Thyroid gland (tissue), 4 donors: ENCODE results near the gene ABHD14A. TPM values are rescaled to one million over a fixed set of nuclear protein-coding genes. Genes with fewer than 3 reads are reported as not detected.

ENCODE experiments used
- DNase-seq, 2 donors: peaks; one replicate each; pipeline ENCODE4 v3.0.0-alpha.2; 2019
- H3K27ac ChIP-seq, 3 donors: fragments of 200-600 bp; sonication (generic); 1 replicate in 2 of 3; 2 replicates in 1 of 3; pipeline ENCODE4 v1.5.1; 2016 to 2019; ENCODE audit warnings: mild to moderate bottlenecking in 1 of 3, moderate library complexity in 1 of 3
- H3K27me3 ChIP-seq: fragments of 200-600 bp; sonication (generic); one replicate; pipeline ENCODE4 v1.5.1; 2019
- H3K36me3 ChIP-seq, 2 donors: fragments of 200-600 bp; sonication (generic); one replicate each; pipeline ENCODE4 v1.5.1; 2016 to 2019
- H3K4me1 ChIP-seq, 2 donors: fragments of 200-600 bp; sonication (generic); one replicate each; pipeline ENCODE4 v1.5.1; 2017 to 2019
- H3K4me3 ChIP-seq, 3 donors: fragments of 200-600 bp; sonication (generic); replicated peaks in 1 of 3; 1 replicate in 2 of 3; 2 replicates in 1 of 3; pipeline ENCODE4 v1.5.1; 2016; ENCODE audit warnings: mild to moderate bottlenecking in 1 of 3
- H3K9me3 ChIP-seq: fragments of 200-600 bp; sonication (generic); one replicate; pipeline ENCODE4 v1.5.1; 2017
- POLR2A ChIP-seq, 2 donors: fragments of 450-650 bp; IDR thresholded peaks; one replicate each; pipeline ENCODE4 v1.6.1; 2017; ENCODE audit warnings: antibody characterized with exemption in 2 of 2, mild to moderate bottlenecking in 2 of 2, moderate library complexity in 1 of 2
- WGBS, 2 donors: methylation state at CpG; one replicate each; pipeline ENCODE4 v1.1.5; 2017; 5-methylcytosine and 5-hydroxymethylcytosine counted together
- intact Hi-C: fragments of 100-400 bp; cut with DNase I; formaldehyde crosslinking; loops from one replicate; pipeline ENCODE4 v1.15.1; 2023
- total RNA-seq, 4 donors: library from RNA; depleted of rRNA; stranded (reverse); fragments of >200 nt; gene quantifications; one replicate each; pipeline ENCODE4 v1.2.3, GENCODE V29; 2016
- TF ChIP-seq, protein P1 (sequence below), 6 experiments: fragments of 200-600 bp in 3 of 6; fragments of 450-650 bp in 3 of 6; sonication (generic) in 3 of 6; IDR thresholded peaks; one replicate each; pipeline ENCODE4 v1.5.1; 2016 to 2019; ENCODE audit warnings: antibody characterized with exemption in 6 of 6, mild to moderate bottlenecking in 2 of 6, inconsistent platforms in 1 of 6, moderate library complexity in 1 of 6

Gene ABHD14A
- total RNA-seq, 4 donors from 2014 or later, result 20.0 to 91.9 (median 49.3) TPM

DNA sequence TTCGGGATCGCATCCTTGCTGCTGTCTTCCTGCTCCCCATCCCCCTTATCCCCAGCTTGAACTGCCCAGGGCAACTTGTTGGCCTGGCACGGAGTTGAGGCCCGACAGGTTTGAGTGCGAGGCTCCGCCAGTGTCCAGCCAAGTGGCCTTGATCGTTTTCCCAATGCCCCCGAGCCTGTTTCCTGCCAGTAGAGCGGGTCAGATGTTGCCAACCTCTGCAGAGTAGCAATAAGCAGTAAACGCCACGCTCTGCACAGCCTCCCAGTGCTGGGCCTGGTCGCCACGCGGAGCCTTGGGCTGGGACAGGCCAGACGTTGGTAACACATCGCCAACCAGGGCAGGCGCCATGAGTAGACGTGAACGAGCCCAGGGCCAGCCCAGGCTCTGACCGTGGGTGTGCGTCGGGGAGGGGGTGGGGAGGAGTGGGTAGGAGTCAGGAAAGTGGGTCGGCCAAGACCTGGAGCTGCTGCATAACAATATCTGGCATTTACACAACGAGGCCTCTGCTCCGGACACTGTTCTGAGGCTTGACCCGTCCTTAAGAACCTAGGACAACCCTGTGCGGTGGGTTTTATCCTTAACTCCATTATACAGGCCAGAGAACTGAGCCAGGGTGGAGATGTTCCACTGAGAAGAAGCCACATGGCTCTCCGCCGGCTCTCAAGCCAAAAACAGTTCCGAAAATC lies 444 bp upstream of the ABHD14A start:
- peak overlapping the region; percentile 83 to 93 (median 86) for H3K27ac ChIP-seq
- DNase-seq, result peak in 1 of 2 donors; percentile 49
- H3K27me3 ChIP-seq, result no peaks in the 10 kb centered on the region
- intact Hi-C loops, result loop anchor here (10.0 kb wide), 1 partner anchor 590 kb away; the partner anchor contains the start of gene MANF
- TF ChIP-seq, protein P1, sequence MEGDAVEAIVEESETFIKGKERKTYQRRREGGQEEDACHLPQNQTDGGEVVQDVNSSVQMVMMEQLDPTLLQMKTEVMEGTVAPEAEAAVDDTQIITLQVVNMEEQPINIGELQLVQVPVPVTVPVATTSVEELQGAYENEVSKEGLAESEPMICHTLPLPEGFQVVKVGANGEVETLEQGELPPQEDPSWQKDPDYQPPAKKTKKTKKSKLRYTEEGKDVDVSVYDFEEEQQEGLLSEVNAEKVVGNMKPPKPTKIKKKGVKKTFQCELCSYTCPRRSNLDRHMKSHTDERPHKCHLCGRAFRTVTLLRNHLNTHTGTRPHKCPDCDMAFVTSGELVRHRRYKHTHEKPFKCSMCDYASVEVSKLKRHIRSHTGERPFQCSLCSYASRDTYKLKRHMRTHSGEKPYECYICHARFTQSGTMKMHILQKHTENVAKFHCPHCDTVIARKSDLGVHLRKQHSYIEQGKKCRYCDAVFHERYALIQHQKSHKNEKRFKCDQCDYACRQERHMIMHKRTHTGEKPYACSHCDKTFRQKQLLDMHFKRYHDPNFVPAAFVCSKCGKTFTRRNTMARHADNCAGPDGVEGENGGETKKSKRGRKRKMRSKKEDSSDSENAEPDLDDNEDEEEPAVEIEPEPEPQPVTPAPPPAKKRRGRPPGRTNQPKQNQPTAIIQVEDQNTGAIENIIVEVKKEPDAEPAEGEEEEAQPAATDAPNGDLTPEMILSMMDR (IDR thresholded peaks at IDR 0.05), result peak in 2 of 6 experiments; percentile 12 to 36
- no peak for TF ChIP-seq POLR2A (IDR thresholded peaks at IDR 0.05)
- H3K9me3 ChIP-seq, result no peaks in the 10 kb centered on the region
- H3K4me1 ChIP-seq, result peaks cover 16 to 29% of the 10 kb centered on the region in 2 donors
- peak overlapping the region; percentile 6 to 46 (median 35) for H3K4me3 ChIP-seq
- H3K36me3 ChIP-seq, result no peaks in the 10 kb centered on the region
- whole genome bisulfite sequencing, 2 donors, result 24 to 26% methylated on average over 19 to 23 of the region's 30 CpGs

DNA sequence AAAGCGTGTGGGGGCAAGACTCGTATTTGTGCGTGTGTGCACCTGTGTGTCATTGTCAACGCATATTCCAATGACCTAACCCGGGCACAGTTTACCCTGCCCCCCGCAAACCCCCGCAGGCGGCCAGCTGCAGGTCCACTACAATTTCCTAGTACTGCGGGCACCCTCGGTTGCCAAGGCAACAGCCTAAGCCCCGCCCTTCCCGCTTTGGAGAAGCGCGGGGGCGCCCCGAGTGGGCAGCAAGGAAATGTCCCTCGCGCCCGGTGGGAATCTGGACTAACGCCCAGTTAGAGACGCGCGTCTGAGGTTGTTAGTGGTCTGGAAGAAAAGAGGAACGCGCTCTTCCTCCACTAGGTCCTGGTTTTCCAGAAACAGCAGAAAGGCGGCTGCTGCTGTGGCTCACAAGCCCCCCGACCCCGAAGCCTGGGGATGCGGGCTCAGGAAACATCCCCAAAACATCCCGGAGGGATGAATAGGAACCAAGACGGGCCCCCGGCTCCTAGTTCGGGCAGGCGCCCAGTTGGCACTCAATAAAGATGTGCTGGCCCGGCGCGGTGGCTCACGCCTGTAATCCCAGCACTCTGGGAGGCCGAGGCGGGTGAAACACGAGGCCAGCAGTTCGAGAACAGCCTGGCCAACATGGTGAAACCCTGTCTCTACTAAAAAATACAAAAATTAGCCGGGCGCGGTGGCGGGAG lies 1.1 kb downstream of the ABHD14A start:
- 44 to 47% methylated on average over 39 of the region's 46 CpGs for WGBS, 2 donors
- peak; percentile 73 to 82 for DNase-seq
- Histone ChIP-seq H3K4me1 (peaks cover 16 to 29% of the 10 kb centered on the region in 2 donors), H3K36me3 (no peaks in the 10 kb centered on the region), H3K4me3 (peak overlapping the region in 1 of 3 donors; percentile 46), H3K27me3 (no peaks in the 10 kb centered on the region), H3K9me3 (no peaks in the 10 kb centered on the region), H3K27ac (peak overlapping the region; percentile 13 to 86 (median 42))
- intact Hi-C loops, result loop anchor here (5.0 to 10.0 kb wide), 2 partner anchors 34 to 591 kb away; partner anchors contain the start of genes MANF, PARP3 and RRP9
- TF ChIP-seq, protein P1 (IDR thresholded peaks at IDR 0.05), result no peak
- no peak for TF ChIP-seq POLR2A (IDR thresholded peaks at IDR 0.05)

DNA sequence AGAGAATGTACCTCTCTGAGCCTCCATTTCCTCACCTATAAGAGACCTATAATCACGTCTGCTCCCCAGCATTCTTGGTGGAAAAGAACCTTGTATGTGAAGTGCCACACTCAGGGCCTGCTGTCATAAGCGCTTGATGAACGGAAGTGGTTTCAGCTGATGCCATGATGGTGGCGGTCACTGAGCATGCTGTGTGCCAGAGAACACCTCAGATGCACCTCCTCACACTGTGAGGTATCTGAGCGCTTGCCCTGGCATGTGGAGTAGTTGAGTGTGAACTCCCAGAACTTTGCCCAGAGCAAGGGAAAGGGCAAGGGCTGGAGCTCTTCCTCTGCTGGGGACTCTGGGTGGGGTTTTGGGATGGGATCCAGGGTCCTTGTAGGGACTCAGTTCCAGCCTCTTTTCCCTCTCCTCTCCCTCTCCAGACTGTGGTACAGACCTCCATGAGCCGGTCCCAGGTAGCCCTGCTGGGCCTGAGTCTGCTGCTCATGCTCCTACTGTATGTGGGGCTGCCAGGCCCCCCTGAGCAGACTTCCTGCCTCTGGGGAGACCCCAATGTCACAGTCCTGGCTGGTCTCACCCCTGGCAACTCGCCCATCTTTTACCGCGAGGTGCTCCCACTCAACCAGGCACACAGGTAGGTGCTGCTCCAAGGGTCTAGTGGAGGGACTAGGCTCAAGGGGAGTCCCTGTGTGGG lies 2.7 kb downstream of the ABHD14A start:
- DNase-seq, result no peak
- H3K4me1 ChIP-seq, result peaks cover 24 to 36% of the 10 kb centered on the region in 2 donors
- no peak overlapping the region for H3K27ac ChIP-seq

DNA sequence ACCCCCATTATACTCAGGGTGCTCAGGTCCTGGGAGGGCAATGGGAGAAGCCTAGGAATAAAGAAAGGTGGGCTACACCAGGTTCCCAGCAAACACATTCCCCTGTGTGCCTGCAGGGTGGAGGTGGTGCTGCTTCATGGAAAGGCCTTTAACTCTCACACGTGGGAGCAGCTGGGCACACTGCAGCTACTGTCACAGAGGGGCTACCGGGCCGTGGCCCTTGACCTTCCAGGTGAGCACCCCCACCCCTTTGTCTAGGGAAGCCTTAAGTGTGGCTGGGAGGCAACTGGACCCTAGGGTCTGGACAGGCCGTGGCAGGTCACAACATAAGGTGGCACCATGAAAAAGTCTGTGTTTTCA lies 3.3 kb downstream of the ABHD14A start:
- Histone ChIP-seq H3K4me3 (no peak overlapping the region), H3K27ac (no peak overlapping the region), H3K36me3 (no peaks in the 10 kb centered on the region), H3K27me3 (no peaks in the 10 kb centered on the region), H3K9me3 (no peaks in the 10 kb centered on the region), H3K4me1 (peaks cover 26 to 30% of the 10 kb centered on the region in 2 donors)
- intact Hi-C loops, result loop anchor here (5.0 to 10.0 kb wide), 2 partner anchors 36 to 593 kb away; partner anchors contain the start of genes MANF, PARP3 and RRP9
- no peak for TF ChIP-seq POLR2A (IDR thresholded peaks at IDR 0.05)
- TF ChIP-seq, protein P1 (IDR thresholded peaks at IDR 0.05), result no peak
- DNase-seq, result no peak
- WGBS, 2 donors, result 77 to 80% methylated on average over 4 of the region's 4 CpGs

More for the DNA sequence above, 2.7 kb downstream of the ABHD14A start:
- 76 to 88% methylated on average over 7 to 8 of the region's 9 CpGs for WGBS, 2 donors
- H3K9me3 ChIP-seq, result no peaks in the 10 kb centered on the region
- no peaks in the 10 kb centered on the region for H3K36me3 ChIP-seq
- no peak for TF ChIP-seq POLR2A (IDR thresholded peaks at IDR 0.05)
- TF ChIP-seq, protein P1 (IDR thresholded peaks at IDR 0.05), result no peak
- no peaks in the 10 kb centered on the region for H3K27me3 ChIP-seq
- H3K4me3 ChIP-seq, result no peak overlapping the region
- intact Hi-C loops, result loop anchor here (5.0 to 10.0 kb wide), 2 partner anchors 35 to 593 kb away; partner anchors contain the start of genes MANF, PARP3 and RRP9
